Smooth muscle cell (in vitro differentiated cells): Measurements from ENCODE around the gene PITPNM1. TPM values are rescaled to one million over a fixed set of nuclear protein-coding genes. Genes with fewer than 3 reads are reported as not detected.

Experiments
- DNase-seq: peaks from one replicate; lab custom pipeline; 2025; ENCODE audit not compliant: unreplicated experiment; lab: John Stamatoyannopoulos, UW
- H2AFZ ChIP-seq: fragments of 200-600 bp; sonication (generic); 2 replicates; pipeline ENCODE4 v1.6.0; 2016; ENCODE audit warnings: antibody characterized with exemption, low read depth, mild to moderate bottlenecking
- H3F3A ChIP-seq: fragments of 200-600 bp; sonication (generic); 2 replicates; pipeline ENCODE4 v1.6.0; 2017; ENCODE audit warnings: antibody characterized with exemption, low read depth
- H3K27ac ChIP-seq: fragments of 200-600 bp; sonication (generic); 2 replicates; pipeline ENCODE4 v1.5.1; 2016; ENCODE audit warnings: low read depth, mild to moderate bottlenecking
- H3K27me3 ChIP-seq: fragments of 200-600 bp; sonication (generic); 2 replicates; pipeline ENCODE4 v1.6.1; 2016; ENCODE audit warnings: low read depth, mild to moderate bottlenecking
- H3K36me3 ChIP-seq: fragments of 200-600 bp; sonication (generic); 2 replicates; pipeline ENCODE4 v1.5.1; 2016; ENCODE audit warnings: low read depth
- H3K4me1 ChIP-seq: fragments of 200-600 bp; sonication (generic); 2 replicates; pipeline ENCODE4 v1.5.1; 2016; ENCODE audit warnings: low read depth
- H3K4me2 ChIP-seq: fragments of 200-600 bp; sonication (generic); 2 replicates; pipeline ENCODE4 v1.6.0; 2016; ENCODE audit warnings: mild to moderate bottlenecking
- H3K4me3 ChIP-seq: fragments of 200-600 bp; sonication (generic); 2 replicates; pipeline ENCODE4 v1.5.1; 2016; ENCODE audit warnings: mild to moderate bottlenecking
- H3K79me2 ChIP-seq: fragments of 200-600 bp; sonication (generic); 2 replicates; pipeline ENCODE4 v1.6.0; 2016; ENCODE audit warnings: low read depth, mild to moderate bottlenecking
- H3K9ac ChIP-seq: fragments of 200-600 bp; sonication (generic); 2 replicates; pipeline ENCODE4 v1.6.0; 2016; ENCODE audit warnings: low read depth
- H3K9me3 ChIP-seq: fragments of 200-600 bp; sonication (generic); replicated peaks from 2 replicates; pipeline ENCODE4 v1.5.1; 2016; ENCODE audit warnings: low read depth
- H4K20me1 ChIP-seq: fragments of 200-600 bp; sonication (generic); 2 replicates; pipeline ENCODE4 v1.6.0; 2016; ENCODE audit warnings: low read depth
- WGBS: methylation state at CpG from one replicate; pipeline ENCODE4 v1.1.7; 2016; ENCODE audit warnings: low lambda C conversion rate; 5-methylcytosine and 5-hydroxymethylcytosine counted together
- polyA plus RNA-seq: library from polyadenylated mRNA; unstranded; fragments of >200 nt; fragmentation: Nextera tagmentation; extraction: Ambion mirVana; gene quantifications from 2 replicates; pipeline ENCODE4 v1.2.1, GENCODE V29; 2016
- total RNA-seq: library from RNA; depleted of rRNA; stranded (reverse); fragments of >200 nt; gene quantifications from 2 replicates; pipeline ENCODE4 v1.2.3, GENCODE V29; 2014
- TF ChIP-seq, protein P1 (sequence below): fragments of 200-600 bp; sonication (generic); IDR thresholded peaks from 2 replicates; pipeline ENCODE4 v1.5.1; 2017; ENCODE audit warnings: borderline replicate concordance, mild to moderate bottlenecking, antibody characterized with exemption; ENCODE audit not compliant: insufficient read depth, poor library complexity, severe bottlenecking

The PITPNM1 gene
- total and polyA plus RNA-seq, 2 experiments from 2014 or later, result 27.6 to 35.0 TPM

DNA sequence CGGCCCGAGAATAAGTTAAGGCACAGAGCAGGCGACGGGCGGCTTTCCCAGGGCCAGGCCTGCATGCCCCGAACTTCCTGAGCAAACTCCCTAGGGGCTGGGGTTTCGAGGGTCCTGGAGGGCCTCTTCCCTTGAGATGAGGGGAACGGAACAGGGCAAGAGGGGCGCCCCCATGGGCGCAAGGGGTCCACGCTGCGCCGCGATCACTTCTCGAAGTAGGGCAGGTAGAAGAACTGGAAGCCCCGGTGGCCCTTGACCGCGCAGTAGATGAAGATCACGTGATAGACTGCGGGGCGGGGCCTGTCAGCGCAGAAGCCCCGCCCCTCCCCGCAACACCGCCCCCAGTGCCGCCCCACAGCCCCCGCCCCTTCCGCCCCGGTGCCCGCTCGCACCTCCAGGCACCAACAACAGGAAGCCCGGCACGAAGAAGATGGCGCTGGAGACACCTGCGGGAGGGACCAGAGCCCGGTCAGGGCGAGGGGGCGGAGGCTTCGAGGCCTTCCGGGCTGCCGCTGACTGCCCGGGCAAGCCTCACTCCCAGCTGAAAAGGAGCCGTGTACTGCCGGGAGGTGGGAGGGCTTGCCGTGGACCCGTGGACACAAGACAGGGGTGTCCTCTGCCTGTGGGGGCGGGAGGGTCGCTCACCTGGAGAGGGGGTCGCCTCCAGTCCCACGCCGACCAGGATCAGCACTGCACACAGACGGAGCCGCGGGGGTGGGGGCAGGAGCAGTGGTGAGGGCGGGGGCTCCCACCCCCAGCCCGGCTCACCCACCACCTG is 40.6 kb downstream of the PITPNM1 start:
- DNase-seq, result peak; percentile 50
- Histone ChIP-seq H3K9ac (peak overlapping the region; percentile 77), H3K79me2 (peaks cover 4% of the 10 kb centered on the region), H3K27ac (peak overlapping the region; percentile 92), H3K4me3 (peak overlapping the region; percentile 50), H3F3A (peaks cover 3% of the 10 kb centered on the region), H4K20me1 (no peaks in the 10 kb centered on the region), H3K4me2 (peak overlapping the region; percentile 86), H3K36me3 (no peaks in the 10 kb centered on the region), H2AFZ (no peak overlapping the region), H3K9me3 (no peaks in the 10 kb centered on the region), H3K27me3 (no peaks in the 10 kb centered on the region), H3K4me1 (peaks cover 3% of the 10 kb centered on the region)
- WGBS, result 21% methylated on average over 42 of the region's 56 CpGs
- TF ChIP-seq, protein P1, sequence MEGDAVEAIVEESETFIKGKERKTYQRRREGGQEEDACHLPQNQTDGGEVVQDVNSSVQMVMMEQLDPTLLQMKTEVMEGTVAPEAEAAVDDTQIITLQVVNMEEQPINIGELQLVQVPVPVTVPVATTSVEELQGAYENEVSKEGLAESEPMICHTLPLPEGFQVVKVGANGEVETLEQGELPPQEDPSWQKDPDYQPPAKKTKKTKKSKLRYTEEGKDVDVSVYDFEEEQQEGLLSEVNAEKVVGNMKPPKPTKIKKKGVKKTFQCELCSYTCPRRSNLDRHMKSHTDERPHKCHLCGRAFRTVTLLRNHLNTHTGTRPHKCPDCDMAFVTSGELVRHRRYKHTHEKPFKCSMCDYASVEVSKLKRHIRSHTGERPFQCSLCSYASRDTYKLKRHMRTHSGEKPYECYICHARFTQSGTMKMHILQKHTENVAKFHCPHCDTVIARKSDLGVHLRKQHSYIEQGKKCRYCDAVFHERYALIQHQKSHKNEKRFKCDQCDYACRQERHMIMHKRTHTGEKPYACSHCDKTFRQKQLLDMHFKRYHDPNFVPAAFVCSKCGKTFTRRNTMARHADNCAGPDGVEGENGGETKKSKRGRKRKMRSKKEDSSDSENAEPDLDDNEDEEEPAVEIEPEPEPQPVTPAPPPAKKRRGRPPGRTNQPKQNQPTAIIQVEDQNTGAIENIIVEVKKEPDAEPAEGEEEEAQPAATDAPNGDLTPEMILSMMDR, result no peak

- Histone ChIP-seq H4K20me1 (no peaks in the 10 kb centered on the region), H3K4me3 (peak overlapping the region; percentile 50)
These were observed 41.3 kb downstream of the PITPNM1 start for GRCh38 chr11:67463680-67464410.

DNA sequence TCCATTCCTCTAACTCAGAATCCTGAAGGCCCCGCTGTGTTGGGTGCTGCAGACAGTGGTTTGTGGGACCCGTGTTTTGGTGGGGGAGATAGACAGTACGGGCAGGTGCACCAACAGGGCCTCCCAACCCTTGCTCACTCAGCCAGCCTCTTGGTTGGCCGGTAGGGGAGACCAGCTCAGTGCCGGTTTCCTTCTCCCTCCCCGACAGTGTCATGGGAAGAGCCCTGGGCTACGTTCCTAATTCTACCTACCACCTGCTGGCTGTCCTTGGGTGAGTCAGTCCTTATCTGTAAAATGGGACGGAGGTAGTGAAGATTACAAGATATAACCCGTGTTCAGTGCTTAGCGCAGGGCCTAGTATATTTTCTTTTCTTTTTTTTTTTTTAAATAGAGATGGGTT is 42.0 kb downstream of the PITPNM1 start:
- no peak overlapping the region for H2AFZ ChIP-seq
- no peaks in the 10 kb centered on the region for H3K9me3 ChIP-seq
- TF ChIP-seq, protein P1, result no peak
- peaks cover 3% of the 10 kb centered on the region for H3F3A ChIP-seq
- H3K9ac ChIP-seq, result no peak overlapping the region
- WGBS, result 93% methylated on average over 10 of the region's 10 CpGs
- H3K4me3 ChIP-seq, result no peak overlapping the region
- no peaks in the 10 kb centered on the region for H3K36me3 ChIP-seq
- H3K4me1 ChIP-seq, result no peaks in the 10 kb centered on the region
- H3K79me2 ChIP-seq, result peaks cover 4% of the 10 kb centered on the region
- H4K20me1 ChIP-seq, result no peaks in the 10 kb centered on the region
- DNase-seq, result no peak
- H3K4me2 ChIP-seq, result peak overlapping the region; percentile 44
- peak overlapping the region; percentile 92 for H3K27ac ChIP-seq
- H3K27me3 ChIP-seq, result no peaks in the 10 kb centered on the region

More at GRCh38 chr11:67463680-67464410, 41.3 kb downstream of the PITPNM1 start:
- peak; percentile 65 for DNase-seq
- peak overlapping the region; percentile 72 for H3K9ac ChIP-seq
- peak overlapping the region; percentile 92 for H3K27ac ChIP-seq
- H3K79me2 ChIP-seq, result peaks cover 4% of the 10 kb centered on the region
- H3K4me1 ChIP-seq, result no peaks in the 10 kb centered on the region
- H3F3A ChIP-seq, result peaks cover 3% of the 10 kb centered on the region
- TF ChIP-seq, protein P1, result no peak
- H3K36me3 ChIP-seq, result no peaks in the 10 kb centered on the region
- no peaks in the 10 kb centered on the region for H3K27me3 ChIP-seq
- H3K9me3 ChIP-seq, result no peaks in the 10 kb centered on the region
- H3K4me2 ChIP-seq, result peak overlapping the region; percentile 86
- peak overlapping the region; percentile 10 for H2AFZ ChIP-seq
- 61% methylated on average over 20 of the region's 20 CpGs for WGBS
